Gastroesophageal sphincter (tissue), 4 donors: ENCODE data around the gene WLS. TPM values are rescaled to one million over a fixed set of nuclear protein-coding genes. Genes with fewer than 3 reads are reported as not detected.
A peak's percentile ranks its signal among the peaks of the same experiment; 100 is the strongest.

Experiments used
- ATAC-seq: fragments of 150-250 bp; one replicate; pipeline ENCODE4 v1.9.1; 2016; ENCODE audit warnings: mild to moderate bottlenecking, moderate library complexity
- H3K27ac ChIP-seq, 4 donors: fragments of 200-600 bp; sonication (generic) in 3 of 4; 1 replicate in 3 of 4; 2 replicates in 1 of 4; pipeline ENCODE4 v1.5.1; 2016 to 2019
- H3K27me3 ChIP-seq: fragments of 200-600 bp; sonication (generic); one replicate; pipeline ENCODE4 v1.5.1; 2019
- H3K36me3 ChIP-seq, 2 donors: fragments of 200-600 bp; sonication (generic); one replicate each; pipeline ENCODE4 v1.5.1; 2019; ENCODE audit warnings: control low read depth in 1 of 2
- H3K4me1 ChIP-seq, 3 donors: fragments of 200-600 bp; sonication (generic); 1 replicate in 2 of 3; 2 replicates in 1 of 3; pipeline ENCODE4 v1.5.1; 2016 to 2019; ENCODE audit warnings: control low read depth in 2 of 3
- H3K4me3 ChIP-seq, 2 donors: fragments of 200-600 bp; sonication (generic); one replicate each; pipeline ENCODE4 v1.5.1; 2019; ENCODE audit warnings: mild to moderate bottlenecking in 1 of 2, moderate library complexity in 1 of 2
- H3K9me3 ChIP-seq, 3 donors: fragments of 200-600 bp; sonication (generic); one replicate each; pipeline ENCODE4 v1.5.1; 2017 to 2019; ENCODE audit warnings: control low read depth in 2 of 3
- EP300 ChIP-seq: sonication (generic); formaldehyde crosslinking; IDR thresholded peaks from one replicate; pipeline ENCODE4 v1.6.1; 2017; ENCODE audit warnings: antibody characterized with exemption, mild to moderate bottlenecking
- POLR2A ChIP-seq, 2 donors: fragments of 450-650 bp; IDR thresholded peaks; one replicate each; pipeline ENCODE4 v1.6.1; 2017; ENCODE audit warnings: antibody characterized with exemption in 2 of 2, mild to moderate bottlenecking in 2 of 2, moderate library complexity in 1 of 2
- POLR2AphosphoS5 ChIP-seq: sonication (generic); formaldehyde crosslinking; IDR thresholded peaks from one replicate; pipeline ENCODE4 v1.6.1; 2017; ENCODE audit warnings: antibody characterized with exemption
- WGBS, 2 donors: methylation state at CpG; one replicate each; pipeline ENCODE4 v1.1.5; 2018; ENCODE audit warnings: low coverage in 1 of 2; 5-methylcytosine and 5-hydroxymethylcytosine counted together
- total RNA-seq, 4 donors: library from RNA; depleted of rRNA; stranded (reverse); fragments of >200 nt; gene quantifications; one replicate each; pipeline ENCODE4 v1.1.0, GENCODE V29; 2016
- TF ChIP-seq, protein P1 (sequence below), 4 experiments: fragments of 200-600 bp in 2 of 4; fragments of 450-650 bp in 2 of 4; sonication (generic) in 1 of 4; IDR thresholded peaks; one replicate each; pipeline ENCODE4 v1.5.1; 2017 to 2019; ENCODE audit warnings: antibody characterized with exemption in 4 of 4, mild to moderate bottlenecking in 2 of 4, moderate library complexity in 2 of 4

Gene WLS
- total RNA-seq, 4 donors from 2014 or later, result 120 to 280 (median 263) TPM

DNA sequence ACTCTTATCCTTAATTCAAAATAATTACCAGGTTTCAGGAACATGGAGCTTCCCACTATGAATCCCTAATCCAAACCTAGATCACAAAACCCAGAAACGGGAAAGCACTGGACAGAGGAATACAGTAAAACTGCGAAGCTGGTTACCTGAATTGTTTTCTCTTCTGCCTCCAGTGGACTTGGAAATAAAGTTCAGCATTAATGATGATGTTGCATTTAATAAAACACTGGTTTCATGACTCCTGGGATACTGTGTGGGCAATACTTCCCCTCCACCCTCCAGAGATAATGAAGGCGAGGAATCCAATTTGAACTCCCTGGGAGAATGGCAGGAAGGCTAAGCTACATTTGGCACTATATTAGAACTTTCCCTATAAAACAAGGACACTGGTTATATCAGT, 65.1 kb downstream of the WLS start:
- Histone ChIP-seq H3K4me3 (no peak overlapping the region), H3K4me1 (peaks cover 12 to 49% (median 20%) of the 10 kb centered on the region in 3 donors), H3K9me3 (no peaks in the 10 kb centered on the region), H3K27me3 (no peaks in the 10 kb centered on the region), H3K27ac (peak overlapping the region in 3 of 4 donors; percentile 54 to 70 (median 55)), H3K36me3 (peaks cover 0 to 14% of the 10 kb centered on the region in 2 donors)
- TF ChIP-seq, protein P1, sequence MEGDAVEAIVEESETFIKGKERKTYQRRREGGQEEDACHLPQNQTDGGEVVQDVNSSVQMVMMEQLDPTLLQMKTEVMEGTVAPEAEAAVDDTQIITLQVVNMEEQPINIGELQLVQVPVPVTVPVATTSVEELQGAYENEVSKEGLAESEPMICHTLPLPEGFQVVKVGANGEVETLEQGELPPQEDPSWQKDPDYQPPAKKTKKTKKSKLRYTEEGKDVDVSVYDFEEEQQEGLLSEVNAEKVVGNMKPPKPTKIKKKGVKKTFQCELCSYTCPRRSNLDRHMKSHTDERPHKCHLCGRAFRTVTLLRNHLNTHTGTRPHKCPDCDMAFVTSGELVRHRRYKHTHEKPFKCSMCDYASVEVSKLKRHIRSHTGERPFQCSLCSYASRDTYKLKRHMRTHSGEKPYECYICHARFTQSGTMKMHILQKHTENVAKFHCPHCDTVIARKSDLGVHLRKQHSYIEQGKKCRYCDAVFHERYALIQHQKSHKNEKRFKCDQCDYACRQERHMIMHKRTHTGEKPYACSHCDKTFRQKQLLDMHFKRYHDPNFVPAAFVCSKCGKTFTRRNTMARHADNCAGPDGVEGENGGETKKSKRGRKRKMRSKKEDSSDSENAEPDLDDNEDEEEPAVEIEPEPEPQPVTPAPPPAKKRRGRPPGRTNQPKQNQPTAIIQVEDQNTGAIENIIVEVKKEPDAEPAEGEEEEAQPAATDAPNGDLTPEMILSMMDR (IDR thresholded peaks at IDR 0.05), result no peak
- no peak for ATAC-seq
- 81 to 96% methylated on average over 2 to 3 of the region's 3 CpGs for WGBS, 2 donors

- no peak for ATAC-seq
- no peaks in the 10 kb centered on the region for H3K9me3 ChIP-seq
- 58 to 76% methylated on average over 2 of the region's 2 CpGs for WGBS, 2 donors
- peaks cover 12 to 49% (median 20%) of the 10 kb centered on the region in 3 donors for H3K4me1 ChIP-seq
- H3K4me3 ChIP-seq, result no peak overlapping the region
- no peaks in the 10 kb centered on the region for H3K27me3 ChIP-seq
- TF ChIP-seq POLR2AphosphoS5 (no peak), POLR2A (IDR thresholded peaks at IDR 0.05) (no peak), EP300 (no peak)
- TF ChIP-seq, protein P1 (IDR thresholded peaks at IDR 0.05), result no peak
- peaks cover 0 to 17% of the 10 kb centered on the region in 2 donors for H3K36me3 ChIP-seq
- peak overlapping the region in 3 of 4 donors; percentile 54 to 70 (median 55) for H3K27ac ChIP-seq
Measured at GRCh38 chr1:68166348-68166747, 66.0 kb downstream of the WLS start.

DNA sequence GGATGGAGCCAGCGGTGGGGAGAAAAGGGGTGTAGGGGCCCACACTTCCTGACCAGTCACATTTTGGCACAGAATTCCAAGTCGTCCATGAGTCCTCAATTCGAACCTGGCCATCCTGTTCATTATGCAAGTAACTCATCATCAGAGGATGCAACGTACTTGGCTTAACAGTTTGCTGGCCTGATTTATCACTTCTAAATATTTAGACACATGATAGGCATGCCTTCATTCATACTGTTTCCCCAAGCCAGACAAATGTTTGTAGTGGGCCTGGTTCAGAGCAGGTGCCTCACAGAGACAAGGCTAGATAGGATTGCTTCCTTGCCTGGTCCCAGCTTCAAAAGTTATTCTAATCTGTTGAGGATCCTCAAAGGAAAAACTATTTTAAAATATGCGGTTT, 66.7 kb downstream of the WLS start:
- peak overlapping the region in 3 of 4 donors; percentile 3 to 70 (median 42) for H3K27ac ChIP-seq

DNA sequence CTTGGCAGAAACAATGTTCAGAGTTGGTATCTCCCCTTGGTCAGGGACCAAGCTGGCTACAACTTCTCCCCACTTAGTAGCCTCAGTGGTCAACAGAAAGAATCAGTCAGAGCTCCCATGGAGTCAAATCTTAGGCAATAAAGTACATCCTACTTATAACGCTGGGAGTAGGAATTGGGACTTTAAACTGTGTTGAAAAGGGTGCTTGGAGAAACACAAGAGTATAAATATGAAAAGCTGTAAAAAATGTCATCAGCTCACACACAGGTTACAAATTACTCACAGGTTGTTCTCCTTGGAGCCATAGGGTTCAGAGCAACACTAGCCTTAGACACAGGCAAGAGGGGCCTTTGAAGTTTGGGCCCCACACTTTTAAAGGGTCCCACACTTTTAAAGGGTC, 67.4 kb downstream of the WLS start:
- Histone ChIP-seq H3K27ac (peak overlapping the region in 3 of 4 donors; percentile 20 to 70 (median 42)), H3K27me3 (no peaks in the 10 kb centered on the region), H3K4me3 (no peak overlapping the region), H3K9me3 (no peaks in the 10 kb centered on the region), H3K4me1 (peaks cover 12 to 61% (median 20%) of the 10 kb centered on the region in 3 donors), H3K36me3 (peaks cover 0 to 17% of the 10 kb centered on the region in 2 donors)
- TF ChIP-seq EP300 (no peak), POLR2A (IDR thresholded peaks at IDR 0.05) (no peak), POLR2AphosphoS5 (no peak)
- TF ChIP-seq, protein P1 (IDR thresholded peaks at IDR 0.05), result no peak
- ATAC-seq, result no peak
- 71 to 100% methylated on average over 1 of the region's 1 CpG for WGBS, 2 donors

More for the DNA sequence above, 66.7 kb downstream of the WLS start:
- no peak for ATAC-seq
- Histone ChIP-seq H3K9me3 (no peaks in the 10 kb centered on the region), H3K4me1 (peaks cover 12 to 54% (median 20%) of the 10 kb centered on the region in 3 donors), H3K4me3 (no peak overlapping the region), H3K27me3 (no peaks in the 10 kb centered on the region), H3K36me3 (peaks cover 0 to 17% of the 10 kb centered on the region in 2 donors)
- no peak for TF ChIP-seq POLR2A (IDR thresholded peaks at IDR 0.05)
- no peak for TF ChIP-seq EP300
- TF ChIP-seq, protein P1 (IDR thresholded peaks at IDR 0.05), result no peak
- WGBS, 2 donors, result 86 to 92% methylated on average over 1 to 5 of the region's 5 CpGs

- no peaks in the 10 kb centered on the region for H3K27me3 ChIP-seq
- no peak overlapping the region for H3K27ac ChIP-seq
- H3K36me3 ChIP-seq, result peaks cover 0 to 28% of the 10 kb centered on the region in 2 donors
- no peak for ATAC-seq
- TF ChIP-seq EP300, result no peak
- TF ChIP-seq POLR2A (IDR thresholded peaks at IDR 0.05), result no peak
- TF ChIP-seq POLR2AphosphoS5, result no peak
- no peaks in the 10 kb centered on the region for H3K9me3 ChIP-seq
- H3K4me3 ChIP-seq, result no peak overlapping the region
- 95% methylated on average over 4 of the region's 26 CpGs; no CpG with 5 or more reads in 1 of the 2 donors for WGBS, 2 donors
- peaks cover 4 to 50% (median 5%) of the 10 kb centered on the region in 3 donors for H3K4me1 ChIP-seq
Measured at GRCh38 chr1:68163220-68163619, 69.1 kb downstream of the WLS start.
